ENCODE data around the gene SMIM35. TPM values are rescaled to one million over a fixed set of nuclear protein-coding genes. Genes with fewer than 3 reads are reported as not detected.
"Not testable (repeated sequence)": the region's sequence is repeated elsewhere in the genome, so short reads cannot be mapped to it uniquely, and the experiment has no call there.

SMIM35 gene
- total RNA-seq, 1 experiment from 2014 or later, result not detected

DNA sequence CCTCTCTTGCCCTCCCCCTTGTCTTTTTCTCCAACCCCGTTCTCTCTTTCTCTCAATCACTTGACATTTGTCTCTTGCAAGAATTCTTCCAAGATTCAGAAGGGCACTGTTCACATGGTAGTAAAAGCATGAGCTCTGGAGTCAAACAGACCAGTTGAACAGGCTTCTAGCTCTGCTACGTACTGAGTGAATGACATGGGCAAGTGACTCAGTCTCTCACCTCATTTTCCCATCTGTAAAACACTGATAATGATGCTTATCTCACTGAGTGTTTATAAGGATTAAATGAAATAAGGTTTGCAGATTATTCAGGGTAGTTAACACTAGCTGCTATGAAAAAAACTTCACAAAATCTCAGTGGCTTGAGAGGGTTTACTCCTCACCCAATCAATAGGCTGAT is 106.5 kb downstream of the SMIM35 start:
- Histone ChIP-seq H3K4me1 (ENCODE audit: insufficient read depth, low read length) (no peaks in the 10 kb centered on the region), H2AFZ (ENCODE audit: low read length) (no peak overlapping the region), H3K4me2 (ENCODE audit: low read length) (no peak overlapping the region), H3K27ac (ENCODE audit: low read length) (no peak overlapping the region), H3K79me2 (ENCODE audit: low read length) (no peaks in the 10 kb centered on the region), H3K9me2 (replicated peaks; ENCODE audit: low read length) (no peaks in the 10 kb centered on the region), H3K4me3 (ENCODE audit: low read length) (no peak overlapping the region), H3K9ac (ENCODE audit: low read length) (no peak overlapping the region), H3K36me3 (ENCODE audit: low read depth, low read length) (no peaks in the 10 kb centered on the region), H4K20me1 (ENCODE audit: low read length) (no peaks in the 10 kb centered on the region), H3K9me3 (ENCODE audit: low read length) (no peaks in the 10 kb centered on the region), H3F3A (ENCODE audit: low read length, unreplicated experiment) (no peaks in the 10 kb centered on the region), H3K27me3 (ENCODE audit: low read length) (peaks cover 78% of the 10 kb centered on the region)
- BruUV-seq (replicated peaks), result no TSS peak
- intact Hi-C loops (cut with micrococcal nuclease), result no loop called here
- CTCF ChIA-PET, result no interaction called here
- TF ChIP-seq EZH2phosphoT487 (IDR thresholded peaks at IDR 0.05; ENCODE audit: borderline replicate concordance, low read length) (no peak), EZH2 (IDR thresholded peaks at IDR 0.05; ENCODE audit: low read length, unreplicated experiment) (no peak)
- TF ChIP-seq, protein P1, sequence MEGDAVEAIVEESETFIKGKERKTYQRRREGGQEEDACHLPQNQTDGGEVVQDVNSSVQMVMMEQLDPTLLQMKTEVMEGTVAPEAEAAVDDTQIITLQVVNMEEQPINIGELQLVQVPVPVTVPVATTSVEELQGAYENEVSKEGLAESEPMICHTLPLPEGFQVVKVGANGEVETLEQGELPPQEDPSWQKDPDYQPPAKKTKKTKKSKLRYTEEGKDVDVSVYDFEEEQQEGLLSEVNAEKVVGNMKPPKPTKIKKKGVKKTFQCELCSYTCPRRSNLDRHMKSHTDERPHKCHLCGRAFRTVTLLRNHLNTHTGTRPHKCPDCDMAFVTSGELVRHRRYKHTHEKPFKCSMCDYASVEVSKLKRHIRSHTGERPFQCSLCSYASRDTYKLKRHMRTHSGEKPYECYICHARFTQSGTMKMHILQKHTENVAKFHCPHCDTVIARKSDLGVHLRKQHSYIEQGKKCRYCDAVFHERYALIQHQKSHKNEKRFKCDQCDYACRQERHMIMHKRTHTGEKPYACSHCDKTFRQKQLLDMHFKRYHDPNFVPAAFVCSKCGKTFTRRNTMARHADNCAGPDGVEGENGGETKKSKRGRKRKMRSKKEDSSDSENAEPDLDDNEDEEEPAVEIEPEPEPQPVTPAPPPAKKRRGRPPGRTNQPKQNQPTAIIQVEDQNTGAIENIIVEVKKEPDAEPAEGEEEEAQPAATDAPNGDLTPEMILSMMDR (conservative IDR thresholded peaks at IDR 0.05; ENCODE audit: low read depth, low read length), result no peak
- ATAC-seq (no peak), DNase-seq (no peak)
- POLR2A ChIA-PET (ENCODE audit: unreplicated experiment), result no interaction called here

DNA sequence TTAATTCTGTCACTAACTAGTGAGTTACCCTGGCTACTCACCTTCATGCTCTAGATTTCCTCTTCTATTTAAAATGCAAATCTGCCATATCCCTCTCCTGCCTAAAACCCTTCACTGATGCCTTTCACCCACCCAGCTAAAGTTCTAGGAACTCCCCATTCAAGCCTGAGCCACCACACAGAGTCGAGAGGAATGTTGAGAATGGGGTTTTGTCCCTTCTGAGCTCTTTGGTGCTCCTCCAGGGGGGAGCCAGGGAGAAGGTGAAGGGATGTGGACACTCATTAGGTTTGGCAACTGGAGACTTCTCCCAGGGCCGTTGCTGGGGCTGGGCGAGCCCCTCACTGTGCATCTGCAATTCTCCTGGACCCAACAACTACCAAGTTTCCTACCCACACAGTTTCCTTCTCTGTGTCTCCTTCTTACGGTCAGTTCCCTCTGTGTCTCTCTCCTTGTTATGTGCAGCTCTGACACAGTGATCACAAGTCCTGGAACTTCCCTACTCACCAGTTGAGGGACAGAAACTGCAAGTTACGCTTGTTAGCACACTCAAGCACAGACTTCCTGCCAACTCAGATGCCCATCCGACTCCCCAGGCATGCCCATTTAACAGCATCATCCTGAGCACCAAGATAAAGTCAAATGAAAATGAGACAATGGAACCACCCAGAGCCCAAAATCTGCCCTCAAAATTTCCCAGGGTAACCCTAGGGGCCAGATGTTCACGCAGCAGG is 107.1 kb downstream of the SMIM35 start:
- intact Hi-C loops (cut with micrococcal nuclease), result no loop called here
- Histone ChIP-seq H3K79me2 (ENCODE audit: low read length) (no peaks in the 10 kb centered on the region), H3F3A (ENCODE audit: low read length, unreplicated experiment) (no peaks in the 10 kb centered on the region), H3K9me2 (replicated peaks; ENCODE audit: low read length) (no peaks in the 10 kb centered on the region), H3K9me3 (ENCODE audit: low read length) (no peaks in the 10 kb centered on the region), H4K20me1 (ENCODE audit: low read length) (no peaks in the 10 kb centered on the region), H3K27me3 (ENCODE audit: low read length) (peaks cover 72% of the 10 kb centered on the region), H3K4me3 (ENCODE audit: low read length) (no peak overlapping the region), H3K36me3 (ENCODE audit: low read depth, low read length) (no peaks in the 10 kb centered on the region), H3K27ac (ENCODE audit: low read length) (no peak overlapping the region), H2AFZ (ENCODE audit: low read length) (no peak overlapping the region), H3K9ac (ENCODE audit: low read length) (no peak overlapping the region), H3K4me1 (ENCODE audit: insufficient read depth, low read length) (no peaks in the 10 kb centered on the region), H3K4me2 (ENCODE audit: low read length) (no peak overlapping the region)
- ChIA-PET CTCF (no interaction called here), POLR2A (ENCODE audit: unreplicated experiment) (no interaction called here)
- TF ChIP-seq EZH2 (IDR thresholded peaks at IDR 0.05; ENCODE audit: low read length, unreplicated experiment) (no peak), EZH2phosphoT487 (IDR thresholded peaks at IDR 0.05; ENCODE audit: borderline replicate concordance, low read length) (no peak)
- TF ChIP-seq, protein P1 (conservative IDR thresholded peaks at IDR 0.05; ENCODE audit: low read depth, low read length), result no peak
- DNase-seq (no peak), ATAC-seq (no peak)
- no TSS peak for BruUV-seq (replicated peaks)

- Histone ChIP-seq H3K27ac (ENCODE audit: low read length) (no peak overlapping the region), H3K4me1 (ENCODE audit: insufficient read depth, low read length) (no peaks in the 10 kb centered on the region), H3K4me2 (ENCODE audit: low read length) (no peak overlapping the region), H3K9ac (ENCODE audit: low read length) (no peak overlapping the region), H3K9me3 (ENCODE audit: low read length) (no peaks in the 10 kb centered on the region), H3K9me2 (replicated peaks; ENCODE audit: low read length) (no peaks in the 10 kb centered on the region), H3K4me3 (ENCODE audit: low read length) (no peak overlapping the region), H2AFZ (ENCODE audit: low read length) (no peak overlapping the region), H3K27me3 (ENCODE audit: low read length) (peaks cover 66% of the 10 kb centered on the region), H3F3A (ENCODE audit: low read length, unreplicated experiment) (no peaks in the 10 kb centered on the region), H3K36me3 (ENCODE audit: low read depth, low read length) (no peaks in the 10 kb centered on the region), H4K20me1 (ENCODE audit: low read length) (no peaks in the 10 kb centered on the region), H3K79me2 (ENCODE audit: low read length) (no peaks in the 10 kb centered on the region)
- DNase-seq (no peak), ATAC-seq (no peak)
- no TSS peak for BruUV-seq (replicated peaks)
- intact Hi-C loops (cut with micrococcal nuclease), result no loop called here
- POLR2A ChIA-PET (ENCODE audit: unreplicated experiment), result no interaction called here
- CTCF ChIA-PET, result no interaction called here
- TF ChIP-seq, protein P1 (conservative IDR thresholded peaks at IDR 0.05; ENCODE audit: low read depth, low read length), result no peak
- TF ChIP-seq EZH2 (IDR thresholded peaks at IDR 0.05; ENCODE audit: low read length, unreplicated experiment) (no peak), EZH2phosphoT487 (IDR thresholded peaks at IDR 0.05; ENCODE audit: borderline replicate concordance, low read length) (no peak)
Measured at GRCh38 chr11:117978991-117979390, 107.8 kb downstream of the SMIM35 start.

DNA sequence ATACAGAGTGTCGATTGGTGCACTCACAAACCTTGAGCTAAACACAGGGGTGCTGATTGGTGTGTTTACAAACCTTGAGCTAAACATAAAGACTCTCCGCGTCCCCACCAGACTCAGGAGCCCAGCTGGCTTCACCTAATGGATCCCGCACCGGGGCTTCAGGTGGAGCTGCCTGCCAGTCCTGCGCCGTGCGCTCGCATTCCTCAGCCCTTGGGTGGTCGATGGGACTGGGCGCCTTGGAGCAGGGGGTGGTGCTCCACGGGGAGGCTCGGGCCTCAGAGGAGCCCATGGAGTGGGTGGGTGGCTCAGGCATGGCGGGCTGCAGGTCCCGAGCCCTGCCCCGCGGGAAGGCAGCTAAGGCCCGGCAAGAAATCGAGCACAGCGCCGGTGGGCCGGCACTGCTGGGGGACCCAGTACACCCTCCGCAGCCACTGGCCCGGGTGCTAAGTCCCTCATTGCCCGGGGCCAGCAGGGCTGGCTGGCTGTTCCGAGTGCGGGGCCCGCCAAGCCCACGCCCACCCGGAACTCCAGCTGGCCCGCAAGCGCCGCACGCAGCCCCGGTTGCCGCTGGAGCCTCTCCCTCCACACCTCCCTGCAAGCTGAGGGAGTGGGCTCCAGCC is 108.4 kb downstream of the SMIM35 start:
- H3K4me3 ChIP-seq (ENCODE audit: low read length); ATAC-seq; H4K20me1 ChIP-seq (ENCODE audit: low read length); BruUV-seq (replicated peaks); H3K9me3 ChIP-seq (ENCODE audit: low read length); H3K4me2 ChIP-seq (ENCODE audit: low read length); CTCF ChIA-PET; H3K9ac ChIP-seq (ENCODE audit: low read length); H3K4me1 ChIP-seq (ENCODE audit: insufficient read depth, low read length); H3F3A ChIP-seq (ENCODE audit: low read length, unreplicated experiment); intact Hi-C loops (cut with micrococcal nuclease); H2AFZ ChIP-seq (ENCODE audit: low read length); H3K36me3 ChIP-seq (ENCODE audit: low read depth, low read length); DNase-seq; H3K9me2 ChIP-seq (replicated peaks; ENCODE audit: low read length); H3K27ac ChIP-seq (ENCODE audit: low read length); H3K79me2 ChIP-seq (ENCODE audit: low read length); POLR2A ChIA-PET (ENCODE audit: unreplicated experiment): not testable (repeated sequence)
- peaks cover 60% of the 10 kb centered on the region for H3K27me3 ChIP-seq (ENCODE audit: low read length)

Data from PC-3 (cell line).